ENCODE results near the gene TACC3. TPM values are rescaled to one million over a fixed set of nuclear protein-coding genes. Genes with fewer than 3 reads are reported as not detected.
A peak's percentile ranks its signal among the peaks of the same experiment; 100 is the strongest.

The TACC3 gene
- polyA plus RNA-seq (2013), result 72.6 TPM

DNA sequence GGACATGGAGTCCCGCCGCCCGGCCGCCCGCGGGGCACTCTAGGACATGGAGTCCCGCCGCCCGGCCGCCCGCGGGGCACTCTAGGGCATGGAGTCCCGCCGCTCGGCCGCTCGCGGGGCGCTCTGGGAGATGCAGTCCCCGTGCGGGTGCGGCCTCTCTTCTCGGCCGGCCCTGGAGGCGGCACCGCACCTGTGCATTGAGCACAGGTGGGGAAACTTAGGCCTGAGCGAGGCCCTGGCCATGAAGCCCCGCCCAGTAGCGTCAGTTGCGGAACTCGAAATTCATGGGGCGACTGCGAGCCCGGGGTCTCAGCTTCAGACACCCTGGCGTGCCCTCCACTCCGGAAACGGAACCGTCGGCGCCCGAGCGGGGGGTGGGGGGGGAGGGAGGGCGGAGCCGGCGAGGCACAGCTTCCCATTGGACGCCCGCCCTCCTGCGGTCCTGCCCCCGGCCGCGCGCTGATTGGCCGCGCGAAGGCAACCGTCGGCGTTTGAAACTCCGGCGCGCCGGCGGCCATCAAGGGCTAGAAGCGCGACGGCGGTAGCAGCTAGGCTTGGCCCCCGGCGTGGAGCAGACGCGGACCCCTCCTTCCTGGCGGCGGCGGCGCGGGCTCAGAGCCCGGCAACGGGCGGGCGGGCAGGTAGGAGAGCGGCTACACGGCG lies at the start of gene TACC3, which contains the start of gene TMEM129:
Gene TACC3, plus strand, starts transcription at position 519 of the 663 bp plus-strand sequence. CDS start 1,901 bp downstream, outside the sequence.
Gene TMEM129, minus strand, starts transcription at position 321 of the 663 bp plus-strand sequence. CDS start 486 bp downstream, outside the sequence.
- POLR2A ChIA-PET, result interaction anchor here (0.7 to 1.4 kb wide), 4 partner anchors 9 to 141 kb away, joined by 4 to 17 read pairs (median 6); partner anchors contain the start of gene SLBP
- Histone ChIP-seq H3K4me1 (ENCODE audit: control extremely low read depth in 1 of 4, control insufficient read depth in 4 of 4, insufficient read depth in 4 of 4, low read length in 3 of 4) (peaks cover 7 to 76% (median 67%) of the 10 kb centered on the region in 4 experiments), H3K27ac (ENCODE audit: insufficient read depth in 1 of 2, low read depth in 1 of 2, low read length in 2 of 2, poor library complexity in 1 of 2, severe bottlenecking in 2 of 2) (peak within 1 kb of the TSS; percentile 74 to 84)

DNA sequence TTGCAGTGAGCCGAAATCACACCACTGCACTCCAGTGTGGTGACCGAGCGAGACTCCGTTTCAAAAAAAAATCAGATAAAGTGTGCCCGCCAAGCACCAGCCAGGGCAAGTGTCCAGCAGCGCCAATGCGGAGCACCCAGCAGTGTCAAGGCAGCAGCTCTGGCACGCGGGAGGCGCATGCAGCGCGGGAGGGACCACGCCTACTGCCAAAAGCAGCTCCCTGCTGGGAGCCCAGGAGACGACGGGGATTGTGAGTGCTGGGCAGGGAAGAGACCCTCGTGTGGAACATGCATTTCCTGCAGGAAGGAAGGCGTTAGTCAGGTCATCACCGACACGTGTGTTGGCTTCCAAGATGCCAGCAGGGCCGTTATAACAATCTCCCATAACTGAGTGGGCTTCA lies 47.6 kb upstream of the TACC3 start:
- H3K4me1 ChIP-seq (ENCODE audit: control extremely low read depth in 1 of 4, control insufficient read depth in 4 of 4, insufficient read depth in 4 of 4, low read length in 3 of 4), result peaks cover 0 to 12% (median 10%) of the 10 kb centered on the region in 4 experiments
- WGBS (ENCODE audit: insufficient coverage), result 94% methylated on average over 20 of the region's 20 CpGs
- H3K27ac ChIP-seq (ENCODE audit: insufficient read depth in 1 of 2, low read depth in 1 of 2, low read length in 2 of 2, poor library complexity in 1 of 2, severe bottlenecking in 2 of 2), result no peak overlapping the region
- no peaks in the 10 kb centered on the region for H3K27me3 ChIP-seq (replicated peaks in 2 of 5; ENCODE audit: control insufficient read depth in 4 of 5, insufficient read depth in 5 of 5, low read length in 4 of 5)
- CTCF ChIA-PET, result no interaction called here
- H3K4me3 ChIP-seq (ENCODE audit: control insufficient read depth in 1 of 7, extremely low read depth in 1 of 7, insufficient read depth in 4 of 7, low read depth in 2 of 7, low read length in 6 of 7), result no peak overlapping the region
- POLR2A ChIA-PET, result no interaction called here
- H3K9me3 ChIP-seq (ENCODE audit: control extremely low read depth in 1 of 5, control insufficient read depth in 4 of 5, insufficient read depth in 2 of 5, low read depth in 1 of 5, low read length in 4 of 5), result no peaks in the 10 kb centered on the region
- no peak for DNase-seq
- no peaks in the 10 kb centered on the region for H3K36me3 ChIP-seq (ENCODE audit: control insufficient read depth in 4 of 4, insufficient read depth in 4 of 4, low read length in 3 of 4)

More for the DNA sequence above, at the start of gene TACC3, which contains the start of gene TMEM129:
- H3K9me3 ChIP-seq (ENCODE audit: control extremely low read depth in 1 of 5, control insufficient read depth in 4 of 5, insufficient read depth in 2 of 5, low read depth in 1 of 5, low read length in 4 of 5), result no peaks in the 10 kb centered on the region
- CTCF ChIA-PET, result interaction anchor here (18.1 kb wide), 1 partner anchor 19 kb away, joined by 705 read pairs; the partner anchor contains the start of gene SLBP
- no peaks in the 10 kb centered on the region for H3K27me3 ChIP-seq (replicated peaks in 2 of 5; ENCODE audit: control insufficient read depth in 4 of 5, insufficient read depth in 5 of 5, low read length in 4 of 5)
- peaks cover 0 to 51% (median 20%) of the 10 kb centered on the region in 4 experiments for H3K36me3 ChIP-seq (ENCODE audit: control insufficient read depth in 4 of 4, insufficient read depth in 4 of 4, low read length in 3 of 4)
- WGBS (ENCODE audit: insufficient coverage), result 0% methylated on average over 53 of the region's 83 CpGs
- peak within 1 kb of the TSS; percentile 51 to 95 (median 81) for H3K4me3 ChIP-seq (ENCODE audit: control insufficient read depth in 1 of 7, extremely low read depth in 1 of 7, insufficient read depth in 4 of 7, low read depth in 2 of 7, low read length in 6 of 7)
- peak; percentile 93 to 98 (median 97) for DNase-seq

DNA sequence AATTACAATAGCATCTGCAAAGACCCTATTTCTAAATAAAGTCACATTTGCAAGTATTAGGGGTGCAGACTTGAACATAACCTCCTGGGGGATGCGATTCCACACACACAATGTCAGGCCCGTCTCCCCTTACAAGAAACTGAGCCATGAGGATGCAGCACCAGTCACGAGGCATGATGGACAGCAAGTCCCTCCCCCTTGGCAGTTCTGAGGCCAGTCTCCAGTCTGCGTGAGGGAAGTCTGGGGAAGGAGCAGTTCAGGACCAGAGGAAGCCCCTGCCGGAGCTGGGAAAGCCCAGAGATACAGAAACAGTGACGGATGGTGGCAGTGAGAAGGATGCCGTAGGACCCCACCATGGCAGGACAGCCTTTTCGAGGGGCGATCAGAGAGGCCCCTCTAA lies 46.6 kb upstream of the TACC3 start:
- POLR2A ChIA-PET, result no interaction called here
- CTCF ChIA-PET, result interaction anchor here (0.5 to 1.1 kb wide), 2 partner anchors 12 to 20 kb away, joined by 3 read pairs; no protein-coding TSS in a partner anchor

DNA sequence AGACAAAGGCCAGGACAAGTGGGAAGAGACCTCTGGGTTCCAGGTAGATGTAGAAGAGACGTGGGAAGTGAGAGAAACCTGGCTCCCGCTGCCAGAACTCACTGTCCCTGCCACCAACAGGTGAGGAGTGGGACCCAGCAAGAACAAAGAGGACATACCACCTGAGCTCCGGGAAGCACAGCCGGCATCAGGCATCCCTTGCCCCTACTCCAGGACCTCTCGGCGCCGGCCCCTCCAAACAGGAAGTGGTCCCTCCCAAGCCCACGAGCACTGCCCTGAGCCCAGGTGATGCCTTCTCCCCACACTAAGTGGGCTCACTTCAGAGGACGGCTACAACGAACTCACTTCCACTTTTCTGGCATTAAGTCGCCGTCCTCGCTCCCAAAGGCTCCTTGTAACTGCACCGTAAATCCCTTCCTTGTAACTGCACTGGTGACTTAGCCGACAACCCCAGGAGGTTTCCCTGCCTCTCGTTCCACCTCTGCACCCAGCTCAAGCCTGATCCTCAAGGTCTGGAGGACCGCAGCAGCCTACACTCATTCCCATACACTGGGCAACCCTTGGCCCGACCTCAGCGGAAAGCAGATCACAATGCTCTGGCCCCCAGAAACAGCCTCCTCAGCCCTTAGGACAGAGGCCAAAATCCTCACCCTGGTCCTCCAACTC lies 46.1 kb upstream of the TACC3 start:
- POLR2A ChIA-PET, result no interaction called here
- H3K4me3 ChIP-seq (ENCODE audit: control insufficient read depth in 1 of 7, extremely low read depth in 1 of 7, insufficient read depth in 4 of 7, low read depth in 2 of 7, low read length in 6 of 7), result no peak overlapping the region
- WGBS (ENCODE audit: insufficient coverage), result 90% methylated on average over 19 of the region's 19 CpGs

More for the DNA sequence above, 46.6 kb upstream of the TACC3 start:
- DNase-seq, result no peak
- H3K27me3 ChIP-seq (replicated peaks in 2 of 5; ENCODE audit: control insufficient read depth in 4 of 5, insufficient read depth in 5 of 5, low read length in 4 of 5), result no peaks in the 10 kb centered on the region
- H3K36me3 ChIP-seq (ENCODE audit: control insufficient read depth in 4 of 4, insufficient read depth in 4 of 4, low read length in 3 of 4), result no peaks in the 10 kb centered on the region
- WGBS (ENCODE audit: insufficient coverage), result 87% methylated on average over 9 of the region's 9 CpGs
- H3K4me1 ChIP-seq (ENCODE audit: control extremely low read depth in 1 of 4, control insufficient read depth in 4 of 4, insufficient read depth in 4 of 4, low read length in 3 of 4), result peaks cover 0 to 12% (median 10%) of the 10 kb centered on the region in 4 experiments
- no peaks in the 10 kb centered on the region for H3K9me3 ChIP-seq (ENCODE audit: control extremely low read depth in 1 of 5, control insufficient read depth in 4 of 5, insufficient read depth in 2 of 5, low read depth in 1 of 5, low read length in 4 of 5)
- no peak overlapping the region for H3K27ac ChIP-seq (ENCODE audit: insufficient read depth in 1 of 2, low read depth in 1 of 2, low read length in 2 of 2, poor library complexity in 1 of 2, severe bottlenecking in 2 of 2)
- H3K4me3 ChIP-seq (ENCODE audit: control insufficient read depth in 1 of 7, extremely low read depth in 1 of 7, insufficient read depth in 4 of 7, low read depth in 2 of 7, low read length in 6 of 7), result no peak overlapping the region

DNA sequence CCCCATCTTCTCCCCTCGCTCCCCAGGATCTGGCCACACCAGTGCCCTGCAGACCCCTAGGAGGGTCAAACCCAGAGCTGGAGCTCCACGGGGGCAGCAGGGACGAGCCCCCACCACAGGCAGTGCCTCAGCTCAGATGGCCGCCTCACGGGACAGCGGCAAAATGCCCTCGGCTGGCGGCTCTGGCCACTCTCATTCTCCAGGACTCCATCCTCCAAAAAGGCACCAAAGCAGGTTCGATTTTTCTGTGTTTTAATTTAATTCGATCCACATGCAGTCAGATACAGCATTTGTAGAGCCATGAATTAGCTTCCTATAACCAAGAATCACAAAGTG lies 45.6 kb upstream of the TACC3 start:
- H3K27me3 ChIP-seq (replicated peaks in 2 of 5; ENCODE audit: control insufficient read depth in 4 of 5, insufficient read depth in 5 of 5, low read length in 4 of 5), result no peaks in the 10 kb centered on the region
- H3K4me1 ChIP-seq (ENCODE audit: control extremely low read depth in 1 of 4, control insufficient read depth in 4 of 4, insufficient read depth in 4 of 4, low read length in 3 of 4), result peaks cover 0 to 12% (median 10%) of the 10 kb centered on the region in 4 experiments
- no peak overlapping the region for H3K27ac ChIP-seq (ENCODE audit: insufficient read depth in 1 of 2, low read depth in 1 of 2, low read length in 2 of 2, poor library complexity in 1 of 2, severe bottlenecking in 2 of 2)
- CTCF ChIA-PET, result interaction anchor here (1.1 to 1.7 kb wide), 3 partner anchors 15 to 19 kb away, joined by 3 to 6 read pairs (median 4); no protein-coding TSS in a partner anchor
- no peak overlapping the region for H3K4me3 ChIP-seq (ENCODE audit: control insufficient read depth in 1 of 7, extremely low read depth in 1 of 7, insufficient read depth in 4 of 7, low read depth in 2 of 7, low read length in 6 of 7)
- H3K36me3 ChIP-seq (ENCODE audit: control insufficient read depth in 4 of 4, insufficient read depth in 4 of 4, low read length in 3 of 4), result no peaks in the 10 kb centered on the region
- POLR2A ChIA-PET, result no interaction called here
- no peak for DNase-seq
- H3K9me3 ChIP-seq (ENCODE audit: control extremely low read depth in 1 of 5, control insufficient read depth in 4 of 5, insufficient read depth in 2 of 5, low read depth in 1 of 5, low read length in 4 of 5), result no peaks in the 10 kb centered on the region
- 89% methylated on average over 8 of the region's 10 CpGs for WGBS (ENCODE audit: insufficient coverage)

More for the DNA sequence above, 46.1 kb upstream of the TACC3 start:
- DNase-seq, result no peak
- Histone ChIP-seq H3K4me1 (ENCODE audit: control extremely low read depth in 1 of 4, control insufficient read depth in 4 of 4, insufficient read depth in 4 of 4, low read length in 3 of 4) (peaks cover 0 to 12% (median 10%) of the 10 kb centered on the region in 4 experiments), H3K9me3 (ENCODE audit: control extremely low read depth in 1 of 5, control insufficient read depth in 4 of 5, insufficient read depth in 2 of 5, low read depth in 1 of 5, low read length in 4 of 5) (no peaks in the 10 kb centered on the region), H3K27ac (ENCODE audit: insufficient read depth in 1 of 2, low read depth in 1 of 2, low read length in 2 of 2, poor library complexity in 1 of 2, severe bottlenecking in 2 of 2) (no peak overlapping the region), H3K36me3 (ENCODE audit: control insufficient read depth in 4 of 4, insufficient read depth in 4 of 4, low read length in 3 of 4) (no peaks in the 10 kb centered on the region), H3K27me3 (replicated peaks in 2 of 5; ENCODE audit: control insufficient read depth in 4 of 5, insufficient read depth in 5 of 5, low read length in 4 of 5) (no peaks in the 10 kb centered on the region)
- CTCF ChIA-PET, result interaction anchor here (0.5 to 1.7 kb wide), 3 partner anchors 13 to 19 kb away, joined by 3 to 6 read pairs (median 3); no protein-coding TSS in a partner anchor

DNA sequence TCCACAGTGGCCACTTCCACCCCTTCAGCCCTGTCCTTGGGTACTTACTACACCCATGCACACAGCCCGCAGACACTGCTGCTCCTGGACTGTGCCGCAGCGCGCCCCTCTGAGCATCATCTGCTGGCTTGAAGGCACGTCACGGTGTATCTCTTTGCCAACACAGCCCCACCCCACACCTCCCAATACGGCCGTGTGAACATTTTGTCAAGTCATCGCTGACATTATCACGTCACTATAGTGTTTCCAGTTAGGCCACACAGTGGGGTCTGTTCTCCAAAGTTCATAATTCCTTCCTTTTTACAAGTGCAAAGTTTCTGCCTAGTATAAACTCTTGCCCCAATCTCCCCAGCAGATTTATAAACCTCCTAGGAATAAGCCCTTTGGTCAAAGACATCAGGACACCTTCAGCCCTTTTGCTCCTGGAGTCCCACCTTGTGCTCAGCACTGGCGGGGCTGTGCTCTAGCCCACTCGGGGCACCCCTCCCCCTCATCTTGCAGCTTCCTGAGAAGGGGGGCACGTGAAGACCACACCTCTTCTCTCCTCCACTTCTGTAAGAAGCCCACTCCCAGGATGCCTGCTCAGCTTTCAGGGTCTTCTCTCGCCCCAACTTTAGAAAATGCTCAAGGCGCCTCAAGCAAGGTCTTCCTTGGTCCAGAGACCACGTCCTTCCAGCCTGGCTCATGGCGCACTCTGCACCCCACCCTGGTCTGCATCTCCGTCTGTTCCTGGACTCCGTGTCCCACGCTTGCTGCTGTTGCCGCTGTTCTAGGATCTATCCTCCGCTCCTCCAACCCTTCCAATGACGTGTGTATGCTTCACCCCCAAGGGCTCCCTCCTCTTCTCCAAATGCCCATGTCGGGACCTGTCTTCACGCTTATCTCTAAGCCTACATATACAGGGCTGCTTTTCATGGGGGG lies 44.5 kb upstream of the TACC3 start:
- peaks cover 0 to 12% (median 10%) of the 10 kb centered on the region in 4 experiments for H3K4me1 ChIP-seq (ENCODE audit: control extremely low read depth in 1 of 4, control insufficient read depth in 4 of 4, insufficient read depth in 4 of 4, low read length in 3 of 4)
- H3K27ac ChIP-seq (ENCODE audit: insufficient read depth in 1 of 2, low read depth in 1 of 2, low read length in 2 of 2, poor library complexity in 1 of 2, severe bottlenecking in 2 of 2), result no peak overlapping the region
- H3K27me3 ChIP-seq (replicated peaks in 2 of 5; ENCODE audit: control insufficient read depth in 4 of 5, insufficient read depth in 5 of 5, low read length in 4 of 5), result no peaks in the 10 kb centered on the region
- WGBS (ENCODE audit: insufficient coverage), result 73% methylated on average over 21 of the region's 25 CpGs
- peak; percentile 42 to 86 (median 78) for DNase-seq
- no peak overlapping the region for H3K4me3 ChIP-seq (ENCODE audit: control insufficient read depth in 1 of 7, extremely low read depth in 1 of 7, insufficient read depth in 4 of 7, low read depth in 2 of 7, low read length in 6 of 7)
- CTCF ChIA-PET, result interaction anchor here (1.6 to 1.7 kb wide), 2 partner anchors 14 to 16 kb away, joined by 4 to 6 read pairs; no protein-coding TSS in a partner anchor
- POLR2A ChIA-PET, result no interaction called here
- no peaks in the 10 kb centered on the region for H3K9me3 ChIP-seq (ENCODE audit: control extremely low read depth in 1 of 5, control insufficient read depth in 4 of 5, insufficient read depth in 2 of 5, low read depth in 1 of 5, low read length in 4 of 5)
- H3K36me3 ChIP-seq (ENCODE audit: control insufficient read depth in 4 of 4, insufficient read depth in 4 of 4, low read length in 3 of 4), result no peaks in the 10 kb centered on the region
